CD8-positive, alpha-beta memory T cell (primary cell): ENCODE results near the gene AKAP14. TPM values are rescaled to one million over a fixed set of nuclear protein-coding genes. Genes with fewer than 3 reads are reported as not detected.
A peak's percentile ranks its signal among the peaks of the same experiment; 100 is the strongest.
"Not testable (repeated sequence)": the region's sequence is repeated elsewhere in the genome, so short reads cannot be mapped to it uniquely, and the experiment has no call there.

Experiments used
- CTCF ChIA-PET: fragments of 350-600 bp; sonication (Branson Sonifier 250); formaldehyde crosslinking; loops from one replicate; lab custom pipeline; 2021; ENCODE audit warnings: antibody characterized with exemption; lab: Charles Lee
- POLR2A ChIA-PET: fragments of 350-600 bp; sonication (Branson Sonifier 250); formaldehyde crosslinking; loops from one replicate; lab custom pipeline; 2021; ENCODE audit warnings: antibody characterized with exemption; lab: Charles Lee
- DNase-seq, 5 donors: peaks; one replicate each; pipeline versions ENCODE4 v3.0.0 to v3.0.0-alpha.2; 2020 to 2022; ENCODE audit warnings: mixed read lengths in 1 of 5
- H3K27ac ChIP-seq: one replicate; pipeline ENCODE4 v1.7.0; 2013; ENCODE audit warnings: low read depth, mild to moderate bottlenecking, low read length, moderate library complexity
- H3K27me3 ChIP-seq: 2 replicates; pipeline ENCODE4 v1.7.0; 2013; ENCODE audit warnings: low read length, mild to moderate bottlenecking; ENCODE audit not compliant: insufficient read depth, poor library complexity, severe bottlenecking
- H3K36me3 ChIP-seq: 2 replicates; pipeline ENCODE4 v1.7.0; 2013; ENCODE audit warnings: mild to moderate bottlenecking, low read length, moderate library complexity; ENCODE audit not compliant: insufficient read depth
- H3K4me1 ChIP-seq: 2 replicates; pipeline ENCODE4 v1.7.0; 2013; ENCODE audit warnings: mild to moderate bottlenecking, low read length, moderate library complexity; ENCODE audit not compliant: insufficient read depth
- H3K4me3 ChIP-seq: 2 replicates; pipeline ENCODE4 v1.7.0; 2013; ENCODE audit warnings: mild to moderate bottlenecking, low read length
- H3K9me3 ChIP-seq: 2 replicates; pipeline ENCODE4 v1.7.0; 2013; ENCODE audit warnings: mild to moderate bottlenecking, low read length
- H3K27ac Mint-ChIP-seq, 8 donors: one replicate each; pipeline ENCODE4 v1.8.0; 2020 to 2021; ENCODE audit warnings: mixed read lengths in 8 of 8, mild to moderate bottlenecking in 6 of 8, inconsistent platforms in 3 of 8, moderate library complexity in 3 of 8
- H3K27me3 Mint-ChIP-seq, 2 donors: one replicate each; pipeline ENCODE4 v1.8.0; 2020 to 2021; ENCODE audit warnings: mixed read lengths in 2 of 2, mild to moderate bottlenecking in 1 of 2, moderate library complexity in 1 of 2
- H3K36me3 Mint-ChIP-seq, 3 donors: one replicate each; pipeline ENCODE4 v1.8.0; 2020 to 2021; ENCODE audit warnings: mixed read lengths in 3 of 3, inconsistent platforms in 1 of 3, mild to moderate bottlenecking in 1 of 3
- H3K4me1 Mint-ChIP-seq, 3 donors: one replicate each; pipeline ENCODE4 v1.8.0; 2020 to 2021; ENCODE audit warnings: mixed read lengths in 3 of 3, inconsistent platforms in 1 of 3, mild to moderate bottlenecking in 1 of 3
- H3K4me3 Mint-ChIP-seq, 7 donors: one replicate each; pipeline ENCODE4 v1.8.0; 2020 to 2021; ENCODE audit warnings: mixed read lengths in 7 of 7, mild to moderate bottlenecking in 6 of 7, moderate library complexity in 4 of 7, inconsistent platforms in 2 of 7
- H3K9me3 Mint-ChIP-seq, 5 donors: one replicate each; pipeline ENCODE4 v1.8.0; 2020 to 2022; ENCODE audit warnings: mixed read lengths in 5 of 5, mild to moderate bottlenecking in 3 of 5, moderate library complexity in 2 of 5, inconsistent platforms in 1 of 5
- polyA plus RNA-seq: library from polyadenylated mRNA; unstranded; fragments of 300-500 nt; fragmentation: Illumina TruSeq; gene quantifications from one replicate; pipeline ENCODE4 v1.2.3, GENCODE V29; 2021
- total RNA-seq, 2 experiments: library from RNA; stranded (reverse); gene quantifications; one replicate each; pipeline ENCODE4 v1.2.3, GENCODE V29; 2021

AKAP14 gene
- total and polyA plus RNA-seq, 3 experiments from 2014 or later, result not detected

DNA sequence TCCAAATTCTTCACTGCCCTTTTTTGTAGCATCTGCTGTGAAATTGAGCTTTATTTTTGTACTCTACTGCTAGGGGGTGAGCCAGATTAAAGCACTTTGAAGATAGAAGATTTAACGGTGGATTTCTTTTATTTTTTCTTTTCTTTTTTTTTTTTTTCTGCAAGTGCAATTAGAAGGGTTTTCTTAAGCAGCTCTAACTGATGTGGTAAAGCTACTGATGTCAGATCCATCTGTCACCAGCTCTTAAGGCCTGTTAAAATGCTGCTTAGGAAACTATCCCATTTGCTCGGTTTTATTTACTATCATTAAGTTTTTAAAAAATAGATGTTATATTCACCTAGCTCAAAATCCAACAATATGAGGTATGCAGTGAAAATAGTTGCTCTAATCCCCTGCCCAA, 17.0 kb upstream of the AKAP14 start:
- no peaks in the 10 kb centered on the region for H3K9me3 ChIP-seq
- no peak overlapping the region for H3K4me3 ChIP-seq
- Mint-ChIP-seq H3K36me3 (peaks cover 0 to 23% (median 3%) of the 10 kb centered on the region in 3 donors), H3K27me3 (peaks cover 0 to 3% of the 10 kb centered on the region in 2 donors), H3K4me1 (peaks cover 13 to 15% (median 14%) of the 10 kb centered on the region in 3 donors), H3K9me3 (no peaks in the 10 kb centered on the region), H3K4me3 (no peak overlapping the region), H3K27ac (peak overlapping the region in 2 of 8 donors; percentile 29 to 36)
- H3K27me3 ChIP-seq, result no peaks in the 10 kb centered on the region
- H3K4me1 ChIP-seq, result no peaks in the 10 kb centered on the region
- no peaks in the 10 kb centered on the region for H3K36me3 ChIP-seq
- no peak overlapping the region for H3K27ac ChIP-seq
- peak in 1 of 5 donors; percentile 48 for DNase-seq
- CTCF ChIA-PET, result interaction anchor here (1.0 to 1.9 kb wide), 5 partner anchors 9 to 363 kb away, joined by 3 to 6 read pairs (median 4); partner anchors contain the start of genes RPL39 and SOWAHD
- POLR2A ChIA-PET, result interaction anchor here (0.6 kb wide), 1 partner anchor 323 kb away, joined by 5 read pairs; no protein-coding TSS in a partner anchor

DNA sequence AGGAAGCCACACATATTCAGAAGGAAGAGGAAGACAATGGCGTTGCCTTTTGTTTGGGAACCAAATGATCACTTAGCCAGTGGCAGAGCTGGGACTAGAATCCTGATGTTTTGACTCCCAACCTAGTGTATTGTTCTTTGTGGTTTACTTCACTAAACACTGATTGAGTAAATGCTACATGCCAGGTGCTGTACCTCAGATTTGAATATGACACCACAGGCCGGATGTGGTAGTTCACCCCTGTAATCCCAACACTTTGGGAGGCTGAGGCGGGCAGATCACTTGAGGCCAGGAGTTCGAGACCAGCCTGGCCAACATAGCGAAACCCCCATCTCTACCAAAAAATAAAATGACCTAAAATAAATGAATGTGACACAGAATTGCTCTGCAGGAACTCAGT, 15.6 kb upstream of the AKAP14 start:
- peaks cover 0 to 3% of the 10 kb centered on the region in 2 donors for H3K27me3 Mint-ChIP-seq
- H3K36me3 Mint-ChIP-seq, result peaks cover 0 to 18% (median 3%) of the 10 kb centered on the region in 3 donors
- Histone ChIP-seq H3K36me3 (no peaks in the 10 kb centered on the region), H3K27ac (no peak overlapping the region), H3K27me3 (no peaks in the 10 kb centered on the region), H3K4me3 (no peak overlapping the region), H3K9me3 (no peaks in the 10 kb centered on the region), H3K4me1 (no peaks in the 10 kb centered on the region)
- CTCF ChIA-PET, result interaction anchor here (0.9 to 1.3 kb wide), 4 partner anchors 19 to 123 kb away, joined by 3 read pairs; no protein-coding TSS in a partner anchor
- H3K4me3 Mint-ChIP-seq, result no peak overlapping the region
- no peak for DNase-seq
- H3K9me3 Mint-ChIP-seq, result no peaks in the 10 kb centered on the region
- peak overlapping the region in 5 of 8 donors; percentile 41 to 87 (median 63) for H3K27ac Mint-ChIP-seq
- H3K4me1 Mint-ChIP-seq, result peaks cover 12 to 15% (median 14%) of the 10 kb centered on the region in 3 donors
- POLR2A ChIA-PET, result no interaction called here

DNA sequence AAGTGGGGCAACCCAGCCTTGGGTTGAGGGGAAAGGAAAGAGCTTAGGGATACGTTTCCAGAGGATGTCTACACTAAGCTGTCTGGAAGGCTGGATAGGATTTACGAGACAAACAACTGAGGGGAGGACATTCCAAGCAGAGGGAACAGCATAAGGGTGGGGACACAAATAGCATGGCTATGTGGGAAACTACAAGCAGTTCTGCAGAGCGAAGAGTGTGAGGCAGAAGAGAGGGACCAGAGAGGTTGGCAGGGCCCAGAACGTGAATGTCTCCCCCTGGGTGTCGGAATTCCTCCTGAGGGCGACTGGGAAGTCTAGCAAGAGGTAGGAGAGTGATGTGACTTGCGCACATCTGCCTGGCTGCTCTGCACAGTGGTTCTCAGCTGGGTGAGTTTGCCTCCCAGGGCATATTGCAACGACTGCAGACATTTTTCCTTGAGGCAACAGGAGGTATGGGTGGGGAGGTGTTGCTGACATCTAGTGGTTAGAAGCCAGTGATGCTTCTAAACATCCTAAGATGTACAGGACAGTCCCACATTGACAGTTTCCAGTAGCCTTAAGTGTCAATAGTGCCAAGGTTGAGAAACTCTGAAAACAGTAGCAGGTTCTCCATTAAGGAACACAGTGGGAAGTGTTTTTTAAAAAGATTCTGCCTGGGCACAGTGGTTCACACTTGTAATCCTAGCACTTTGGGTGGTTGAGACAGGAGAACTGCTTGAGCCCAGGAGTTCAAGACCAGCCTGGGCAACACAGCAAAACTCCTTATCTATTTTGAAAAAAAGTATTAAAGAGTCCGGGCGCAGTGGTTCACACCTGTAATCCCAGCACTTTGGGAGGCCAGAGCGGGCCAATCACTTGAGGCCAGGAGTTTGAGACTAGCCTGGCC, 14.9 kb upstream of the AKAP14 start:
- H3K36me3 Mint-ChIP-seq, result peaks cover 0 to 17% (median 3%) of the 10 kb centered on the region in 3 donors
- peak overlapping the region in 7 of 8 donors; percentile 30 to 87 (median 64) for H3K27ac Mint-ChIP-seq
- no peaks in the 10 kb centered on the region for H3K9me3 ChIP-seq
- ChIA-PET POLR2A (no interaction called here), CTCF (interaction anchor here (0.9 to 1.3 kb wide), 4 partner anchors 19 to 96 kb away, joined by 3 read pairs; partner anchors contain the start of gene RPL39)
- peaks cover 12 to 17% (median 14%) of the 10 kb centered on the region in 3 donors for H3K4me1 Mint-ChIP-seq
- no peaks in the 10 kb centered on the region for H3K36me3 ChIP-seq
- H3K9me3 Mint-ChIP-seq, result no peaks in the 10 kb centered on the region
- H3K4me3 Mint-ChIP-seq, result no peak overlapping the region
- DNase-seq, result peak in 4 of 5 donors; percentile 1 to 60 (median 34)
- H3K27ac ChIP-seq, result no peak overlapping the region
- no peaks in the 10 kb centered on the region for H3K27me3 ChIP-seq
- peaks cover 0 to 3% of the 10 kb centered on the region in 2 donors for H3K27me3 Mint-ChIP-seq
- no peaks in the 10 kb centered on the region for H3K4me1 ChIP-seq
- no peak overlapping the region for H3K4me3 ChIP-seq

DNA sequence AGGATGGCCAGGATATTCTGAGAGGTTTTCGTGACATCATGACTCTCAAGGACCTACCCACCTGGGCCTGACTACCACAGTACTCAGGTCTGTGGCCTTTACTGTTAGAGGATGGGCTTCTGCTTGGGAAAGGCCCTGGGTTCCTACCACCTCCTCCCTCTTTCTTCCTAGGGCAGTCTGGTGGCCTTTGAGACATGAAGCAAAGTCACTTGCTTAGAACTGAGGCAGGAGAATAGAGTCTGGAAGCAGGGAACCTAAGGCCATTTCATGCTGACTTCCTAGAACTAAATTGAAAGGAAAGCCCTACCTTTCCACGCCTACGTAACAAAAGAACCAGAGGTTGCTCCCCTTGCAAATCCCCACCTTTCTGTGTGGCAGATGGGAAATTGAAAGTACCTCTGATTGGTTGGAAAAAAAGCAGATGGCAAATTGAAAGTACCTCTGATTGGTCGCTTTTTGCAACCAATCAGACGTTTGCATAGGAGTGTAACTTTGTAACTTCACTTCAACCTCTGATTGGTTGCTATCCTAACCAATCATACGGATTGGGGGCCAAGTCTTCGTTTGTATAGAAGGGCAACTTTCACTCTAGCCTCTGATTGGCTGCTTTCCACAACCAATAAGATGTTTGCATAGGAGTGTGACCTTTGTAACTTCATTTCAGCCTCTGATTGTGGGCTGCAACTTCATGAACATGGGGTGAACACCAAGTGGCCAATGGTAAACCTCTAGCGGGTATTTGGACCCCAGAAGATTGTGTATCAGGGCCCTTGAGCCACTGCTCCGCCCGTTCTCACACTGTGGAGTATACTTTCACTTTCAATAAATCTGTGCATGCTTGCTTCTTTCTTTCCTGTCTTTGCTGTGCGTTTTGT, 9.9 kb upstream of the AKAP14 start:
- ChIA-PET POLR2A (no interaction called here), CTCF (no interaction called here)
- peak overlapping the region in 6 of 8 donors; percentile 12 to 62 (median 46) for H3K27ac Mint-ChIP-seq

DNA sequence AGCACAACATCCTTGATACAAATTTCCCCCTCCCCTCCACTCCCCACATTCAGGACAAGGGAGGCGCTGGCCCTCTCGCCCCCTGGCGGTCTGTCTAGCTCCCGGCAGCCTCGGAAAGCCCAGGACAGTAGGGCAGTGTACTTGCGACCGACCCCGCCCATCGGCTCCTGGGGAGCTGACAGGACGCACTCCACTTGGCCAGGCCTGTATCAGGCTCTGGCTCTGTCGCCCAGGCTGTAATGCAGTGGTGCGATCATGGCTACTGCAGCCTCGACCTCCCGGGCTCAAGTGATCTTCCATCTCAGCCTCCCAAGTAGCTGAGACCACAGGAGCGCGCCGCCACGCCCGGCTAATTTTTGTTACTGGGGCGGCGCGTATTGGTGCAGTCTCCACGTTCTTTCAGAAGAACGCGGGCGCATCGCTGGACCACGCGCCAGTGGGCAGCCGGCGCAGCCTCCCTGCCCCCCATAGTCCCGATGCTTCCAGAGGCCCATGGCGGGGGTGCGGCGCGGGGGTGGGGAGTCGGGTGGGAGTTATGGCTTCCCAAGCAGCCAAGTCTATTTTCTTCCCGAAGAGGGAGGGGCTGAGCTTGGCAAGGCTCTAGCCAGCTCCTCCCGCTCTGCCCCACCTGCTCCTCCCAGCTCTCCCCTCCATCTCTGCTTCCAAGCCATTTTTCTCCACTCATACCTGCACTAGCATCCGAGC, 7.8 kb upstream of the AKAP14 start:
- ChIA-PET CTCF (interaction anchor here (0.7 to 1.6 kb wide), 5 partner anchors 9 to 372 kb away, joined by 3 to 7 read pairs (median 5); partner anchors contain the start of genes NDUFA1, RNF113A and RPL39), POLR2A (interaction anchor here (0.5 to 1.0 kb wide), 3 partner anchors 18 to 356 kb away, joined by 3 read pairs; no protein-coding TSS in a partner anchor)
- Mint-ChIP-seq H3K27ac (peak overlapping the region in 1 of 8 donors; percentile 57), H3K36me3 (no peaks in the 10 kb centered on the region), H3K27me3 (peaks cover 0 to 12% of the 10 kb centered on the region in 2 donors), H3K4me1 (peaks cover 8 to 12% (median 10%) of the 10 kb centered on the region in 3 donors), H3K9me3 (no peaks in the 10 kb centered on the region), H3K4me3 (peak overlapping the region in 6 of 7 donors; percentile 37 to 82 (median 62))
- H3K27me3 ChIP-seq, result no peaks in the 10 kb centered on the region
- no peaks in the 10 kb centered on the region for H3K9me3 ChIP-seq
- H3K27ac ChIP-seq, result no peak overlapping the region
- H3K36me3 ChIP-seq, result no peaks in the 10 kb centered on the region
- H3K4me1 ChIP-seq, result peaks cover 7% of the 10 kb centered on the region
- DNase-seq, result peak; percentile 35 to 73 (median 44)
- no peak overlapping the region for H3K4me3 ChIP-seq

More for the DNA sequence above, 9.9 kb upstream of the AKAP14 start:
- H3K4me3 Mint-ChIP-seq, result peak overlapping the region; percentile 54 to 82 (median 71)
- peak in 3 of 5 donors; percentile 12 to 43 (median 17) for DNase-seq
- no peak overlapping the region for H3K27ac ChIP-seq
- no peaks in the 10 kb centered on the region for H3K9me3 Mint-ChIP-seq
- H3K4me1 ChIP-seq, result peaks cover 7% of the 10 kb centered on the region
- no peaks in the 10 kb centered on the region for H3K27me3 ChIP-seq
- H3K9me3 ChIP-seq, result no peaks in the 10 kb centered on the region
- no peaks in the 10 kb centered on the region for H3K36me3 ChIP-seq
- H3K4me1 Mint-ChIP-seq, result peaks cover 9 to 15% (median 13%) of the 10 kb centered on the region in 3 donors
- no peaks in the 10 kb centered on the region for H3K36me3 Mint-ChIP-seq
- H3K27me3 Mint-ChIP-seq, result peaks cover 0 to 12% of the 10 kb centered on the region in 2 donors
- H3K4me3 ChIP-seq, result peak overlapping the region; percentile 41

DNA sequence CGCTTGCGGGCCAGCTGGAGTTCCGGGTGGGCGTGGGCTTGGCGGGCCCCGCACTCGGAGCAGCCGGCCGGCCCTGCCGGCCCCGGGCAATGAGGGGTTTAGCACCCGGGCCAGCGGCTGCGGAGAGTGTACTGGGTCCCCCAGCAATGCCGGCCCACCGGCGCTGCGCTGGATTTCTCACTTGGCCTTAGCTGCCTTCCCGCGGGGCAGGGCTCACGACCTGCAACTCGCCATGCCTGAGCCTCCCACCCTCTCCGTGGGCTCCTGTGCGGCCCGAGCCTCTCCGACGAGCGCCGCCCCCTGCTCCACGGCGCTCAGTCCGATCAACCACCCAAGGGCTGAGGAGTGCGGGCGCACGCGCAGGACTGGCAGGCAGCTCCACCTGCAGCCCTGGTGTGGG, 5.1 kb upstream of the AKAP14 start:
- DNase-seq, H3K36me3 ChIP-seq: not testable (repeated sequence)
- CTCF ChIA-PET, result interaction anchor here (0.6 to 1.2 kb wide), 2 partner anchors 14 to 136 kb away, joined by 3 read pairs; no protein-coding TSS in a partner anchor

More for the DNA sequence above, 5.1 kb upstream of the AKAP14 start:
- H3K27ac Mint-ChIP-seq, H3K4me1 ChIP-seq, H3K27ac ChIP-seq, H3K4me3 ChIP-seq, H3K36me3 Mint-ChIP-seq, H3K9me3 Mint-ChIP-seq, H3K27me3 ChIP-seq, POLR2A ChIA-PET, H3K9me3 ChIP-seq, H3K4me3 Mint-ChIP-seq: not testable (repeated sequence)
- peaks cover 0 to 13% of the 10 kb centered on the region in 2 donors for H3K27me3 Mint-ChIP-seq
- peaks cover 8 to 12% (median 10%) of the 10 kb centered on the region in 3 donors for H3K4me1 Mint-ChIP-seq
